Activated CD4-positive, CD25-positive, alpha-beta regulatory T cell (primary cell): Measurements from ENCODE around the gene TCAIM.
"Not testable (repeated sequence)": the region's sequence is repeated elsewhere in the genome, so short reads cannot be mapped to it uniquely, and the experiment has no call there.

ENCODE experiments used
- DNase-seq, 4 experiments: peaks; one replicate each; lab custom pipeline; 2025; lab: John Stamatoyannopoulos, UW

The TCAIM gene

GRCh38 chr3:44415421-44415820 is 76.9 kb downstream of the TCAIM start:
- DNase-seq, result no peak

GRCh38 chr3:44416031-44417030 is 77.8 kb downstream of the TCAIM start:
- no peak for DNase-seq

GRCh38 chr3:44418118-44418517 is 79.6 kb downstream of the TCAIM start:
- not testable (repeated sequence) for DNase-seq

- DNase-seq, result no peak
Measured at GRCh38 chr3:44418549-44418948, 80.0 kb downstream of the TCAIM start.

GRCh38 chr3:44419116-44419922 is 80.8 kb downstream of the TCAIM start:
- no peak for DNase-seq

- no peak for DNase-seq
Measured at GRCh38 chr3:44419923-44420650, 81.5 kb downstream of the TCAIM start.

- no peak for DNase-seq
Measured at GRCh38 chr3:44420676-44421075, 82.1 kb downstream of the TCAIM start.

GRCh38 chr3:44421280-44421679 is 82.7 kb downstream of the TCAIM start:
- no peak for DNase-seq

- no peak for DNase-seq
Measured at GRCh38 chr3:44424758-44425157, 86.2 kb downstream of the TCAIM start.

- no peak for DNase-seq
Measured at GRCh38 chr3:44427683-44428082, 89.1 kb downstream of the TCAIM start.

- DNase-seq, result no peak
Measured at GRCh38 chr3:44428910-44429309, 90.3 kb downstream of the TCAIM start.

- DNase-seq, result no peak
Measured at GRCh38 chr3:44429459-44429858, 90.9 kb downstream of the TCAIM start.

GRCh38 chr3:44430466-44430865 is 91.9 kb downstream of the TCAIM start:
- no peak for DNase-seq

- DNase-seq, result no peak
Measured at GRCh38 chr3:44434834-44435510, 96.4 kb downstream of the TCAIM start.

- DNase-seq, result no peak
Measured at GRCh38 chr3:44436181-44436580, 97.6 kb downstream of the TCAIM start.

- DNase-seq, result no peak
Measured at GRCh38 chr3:44437800-44438199, 99.2 kb downstream of the TCAIM start.

- peak in 1 of 4 experiments; percentile 14 for DNase-seq
Measured at GRCh38 chr3:44439499-44440295, 101.1 kb downstream of the TCAIM start.

GRCh38 chr3:44442596-44443309 is 104.2 kb downstream of the TCAIM start:
- no peak for DNase-seq

- DNase-seq, result no peak
Measured at GRCh38 chr3:44444437-44444836, 105.9 kb downstream of the TCAIM start.
